Large intestine (tissue), 3 donors: Measurements from ENCODE around the gene GRIA3. TPM values are rescaled to one million over a fixed set of nuclear protein-coding genes. Genes with fewer than 3 reads are reported as not detected.

Experiments
- DNase-seq, 2 donors: peaks; one replicate each; pipeline versions ENCODE4 v3.0.0 to v3.0.0-alpha.2; 2013
- H3K27ac ChIP-seq: one replicate; pipeline ENCODE4 v1.5.1; 2013; ENCODE audit warnings: low read length
- H3K27me3 ChIP-seq: 2 replicates; pipeline ENCODE4 v1.6.1; 2013; ENCODE audit warnings: low read length; ENCODE audit not compliant: control insufficient read depth, insufficient read depth
- H3K36me3 ChIP-seq: 2 replicates; pipeline ENCODE4 v1.6.1; 2013; ENCODE audit warnings: low read length; ENCODE audit not compliant: control insufficient read depth, insufficient read depth
- H3K4me1 ChIP-seq: one replicate; pipeline ENCODE4 v1.6.1; 2013; ENCODE audit warnings: low read length; ENCODE audit not compliant: control insufficient read depth, insufficient read depth
- H3K4me3 ChIP-seq: one replicate; pipeline ENCODE4 v1.5.1; 2013; ENCODE audit warnings: low read length
- H3K9me3 ChIP-seq: one replicate; pipeline ENCODE4 v1.6.1; 2013; ENCODE audit warnings: mild to moderate bottlenecking, low read depth, low read length, moderate library complexity; ENCODE audit not compliant: control insufficient read depth
- WGBS: methylation state at CpG from one replicate; pipeline ENCODE4 v1.1.5; 2013; ENCODE audit warnings: low lambda C conversion rate; ENCODE audit not compliant: insufficient coverage; 5-methylcytosine and 5-hydroxymethylcytosine counted together
- polyA plus RNA-seq: library from polyadenylated mRNA; unstranded; fragments of 120-200 nt; gene quantifications from one replicate; pipeline ENCODE4 v1.2.1, GENCODE V29; 2013

GRIA3 gene
- polyA plus RNA-seq, 1 donor: 0.43 TPM

- Histone ChIP-seq H3K27me3 (no peaks in the 10 kb centered on the region), H3K27ac (no peak overlapping the region), H3K36me3 (no peaks in the 10 kb centered on the region), H3K4me1 (no peaks in the 10 kb centered on the region), H3K9me3 (no peaks in the 10 kb centered on the region), H3K4me3 (no peak overlapping the region)
- WGBS: no CpG with 5 or more reads among the region's 2 CpGs
- no peak for DNase-seq
These were observed 119.4 kb downstream of the GRIA3 start for GRCh38 chrX:123303429-123303828.

- Histone ChIP-seq H3K4me1 (no peaks in the 10 kb centered on the region), H3K27ac (no peak overlapping the region), H3K27me3 (no peaks in the 10 kb centered on the region), H3K36me3 (no peaks in the 10 kb centered on the region), H3K9me3 (no peaks in the 10 kb centered on the region), H3K4me3 (no peak overlapping the region)
- WGBS: no CpG with 5 or more reads among the region's 5 CpGs
- no peak for DNase-seq
These were observed 124.6 kb downstream of the GRIA3 start for GRCh38 chrX:123308658-123309057.

DNA sequence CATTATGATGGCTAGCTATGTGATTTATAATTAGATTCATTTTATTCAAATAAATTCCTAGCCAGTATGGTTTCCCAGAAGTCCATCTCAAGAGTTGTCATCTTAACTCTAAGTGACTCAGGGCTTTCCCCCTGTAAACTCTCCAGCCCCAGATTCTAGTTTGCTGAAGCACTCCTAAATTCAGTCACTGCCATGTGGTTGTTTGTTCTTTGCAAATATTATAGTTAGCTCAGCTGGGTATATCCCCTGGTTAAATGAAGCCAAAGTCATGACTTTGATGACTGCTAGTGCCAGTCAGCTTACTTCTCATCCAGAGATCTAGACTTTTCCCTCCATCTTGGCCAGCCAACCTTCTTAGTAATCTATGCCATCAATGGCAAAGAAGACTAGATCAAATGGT lies 126.0 kb downstream of the GRIA3 start:
- Histone ChIP-seq H3K27ac (no peak overlapping the region), H3K4me3 (no peak overlapping the region), H3K27me3 (no peaks in the 10 kb centered on the region), H3K9me3 (no peaks in the 10 kb centered on the region), H3K4me1 (no peaks in the 10 kb centered on the region), H3K36me3 (no peaks in the 10 kb centered on the region)
- DNase-seq: no peak

DNA sequence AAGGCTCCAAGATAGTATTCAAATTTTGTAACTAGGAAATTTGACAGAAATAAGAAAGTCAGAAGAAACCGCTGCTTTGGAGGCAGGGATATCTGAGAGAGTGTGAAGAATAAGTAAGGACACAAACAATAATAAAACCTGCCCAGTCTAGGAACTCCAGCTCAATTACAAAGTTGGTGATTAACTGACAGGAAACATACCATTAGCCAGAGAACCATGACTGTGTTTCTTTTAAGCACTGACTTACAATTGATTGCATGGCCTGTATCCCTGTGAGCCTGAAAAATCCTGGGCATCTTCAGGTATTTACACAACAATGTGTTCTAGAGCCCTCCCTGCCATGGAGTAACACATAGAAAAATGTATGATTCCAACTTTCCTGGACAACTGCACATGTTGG lies 127.4 kb downstream of the GRIA3 start:
- WGBS: no CpG with 5 or more reads among the region's 1 CpG
- H3K36me3 ChIP-seq: no peaks in the 10 kb centered on the region
- H3K4me1 ChIP-seq: no peaks in the 10 kb centered on the region
- H3K9me3 ChIP-seq: no peaks in the 10 kb centered on the region
- no peak overlapping the region for H3K4me3 ChIP-seq
- no peak for DNase-seq
- H3K27me3 ChIP-seq: no peaks in the 10 kb centered on the region
- no peak overlapping the region for H3K27ac ChIP-seq

DNA sequence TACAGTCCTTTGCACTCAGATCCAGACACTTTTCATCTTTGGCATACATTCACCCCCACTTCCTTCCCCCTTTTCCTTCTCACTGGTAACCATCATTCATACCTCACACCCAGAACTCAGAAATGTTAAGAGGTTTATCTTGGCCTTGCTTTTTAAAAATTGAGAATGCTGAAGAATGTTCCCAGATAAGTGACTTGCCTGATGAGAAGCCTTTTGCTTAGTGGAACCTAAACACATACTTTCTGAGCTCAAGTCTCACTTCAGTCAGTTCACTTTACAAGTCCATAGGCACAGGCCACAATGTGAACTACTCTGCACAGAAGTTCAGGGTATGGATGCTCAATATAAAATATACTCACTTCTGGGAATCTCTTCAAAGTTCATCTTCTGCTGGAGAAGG lies 129.4 kb downstream of the GRIA3 start:
- Histone ChIP-seq H3K27me3 (no peaks in the 10 kb centered on the region), H3K27ac (no peak overlapping the region), H3K9me3 (no peaks in the 10 kb centered on the region), H3K4me1 (no peaks in the 10 kb centered on the region), H3K36me3 (no peaks in the 10 kb centered on the region), H3K4me3 (no peak overlapping the region)
- no peak for DNase-seq

DNA sequence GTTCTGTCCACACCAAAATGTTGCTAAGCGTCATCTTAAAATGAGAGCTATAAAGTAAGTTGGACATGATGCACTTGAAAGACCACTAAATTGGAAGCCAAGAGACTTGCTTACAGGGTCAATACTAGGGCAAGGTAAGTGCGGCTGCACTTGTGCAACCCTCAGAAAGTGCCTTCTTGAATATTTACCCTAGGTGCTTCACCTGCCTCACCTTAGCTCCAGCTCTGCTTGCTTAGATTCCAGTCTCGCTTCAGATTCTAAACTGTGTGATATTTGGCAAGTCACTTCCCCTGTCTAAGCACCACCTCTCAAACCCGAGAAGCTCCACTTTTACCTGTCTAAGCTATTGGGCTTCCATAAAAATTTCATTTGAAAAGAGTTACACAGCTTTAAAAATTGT lies 136.5 kb downstream of the GRIA3 start:
- Histone ChIP-seq H3K4me3 (no peak overlapping the region), H3K4me1 (no peaks in the 10 kb centered on the region), H3K36me3 (no peaks in the 10 kb centered on the region), H3K9me3 (no peaks in the 10 kb centered on the region), H3K27me3 (no peaks in the 10 kb centered on the region), H3K27ac (no peak overlapping the region)
- no peak for DNase-seq
- WGBS: no CpG with 5 or more reads among the region's 4 CpGs

DNA sequence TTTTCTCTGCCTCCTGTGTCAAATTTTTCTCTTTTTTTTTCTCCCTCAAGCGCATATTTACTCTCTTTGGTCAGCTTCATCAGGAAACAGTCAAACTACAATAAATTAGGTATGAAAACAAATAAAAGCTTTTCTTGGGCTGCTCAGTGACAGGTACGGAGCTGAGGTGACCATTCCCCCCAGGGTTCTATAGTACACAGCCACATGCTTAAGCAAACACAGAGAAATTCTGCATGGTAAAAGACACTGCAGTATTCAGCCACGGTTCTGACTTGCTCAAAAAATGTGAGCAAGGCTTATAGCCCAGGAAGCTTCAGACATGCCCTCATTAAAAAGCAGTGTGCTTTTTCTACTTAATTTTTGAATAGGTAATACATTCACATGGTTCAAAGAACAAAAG lies 138.5 kb downstream of the GRIA3 start:
- no peaks in the 10 kb centered on the region for H3K9me3 ChIP-seq
- WGBS: 43% methylated on average over 1 of the region's 3 CpGs
- H3K4me1 ChIP-seq: no peaks in the 10 kb centered on the region
- H3K4me3 ChIP-seq: no peak overlapping the region
- no peak overlapping the region for H3K27ac ChIP-seq
- no peaks in the 10 kb centered on the region for H3K27me3 ChIP-seq
- no peaks in the 10 kb centered on the region for H3K36me3 ChIP-seq
- DNase-seq: no peak

GRCh38 chrX:123324625-123325024 lies 140.5 kb downstream of the GRIA3 start:
- Histone ChIP-seq H3K4me1 (no peaks in the 10 kb centered on the region), H3K27ac (no peak overlapping the region), H3K4me3 (no peak overlapping the region), H3K36me3 (no peaks in the 10 kb centered on the region), H3K27me3 (no peaks in the 10 kb centered on the region), H3K9me3 (no peaks in the 10 kb centered on the region)
- WGBS: no CpG with 5 or more reads among the region's 5 CpGs
- no peak for DNase-seq

- DNase-seq: no peak
- Histone ChIP-seq H3K4me3 (no peak overlapping the region), H3K27ac (no peak overlapping the region), H3K9me3 (no peaks in the 10 kb centered on the region), H3K36me3 (no peaks in the 10 kb centered on the region), H3K27me3 (no peaks in the 10 kb centered on the region), H3K4me1 (no peaks in the 10 kb centered on the region)
These were observed 146.3 kb downstream of the GRIA3 start for GRCh38 chrX:123330229-123330942.

GRCh38 chrX:123331349-123331748 lies 147.3 kb downstream of the GRIA3 start:
- H3K4me3 ChIP-seq: no peak overlapping the region
- H3K9me3 ChIP-seq: no peaks in the 10 kb centered on the region

GRCh38 chrX:123331859-123332258 lies 147.8 kb downstream of the GRIA3 start:
- no CpG with 5 or more reads among the region's 1 CpG for WGBS

More at GRCh38 chrX:123331349-123331748, 147.3 kb downstream of the GRIA3 start:
- H3K27ac ChIP-seq: no peak overlapping the region
- H3K4me1 ChIP-seq: no peaks in the 10 kb centered on the region
- no peak for DNase-seq
- H3K27me3 ChIP-seq: no peaks in the 10 kb centered on the region
- H3K36me3 ChIP-seq: no peaks in the 10 kb centered on the region

More at GRCh38 chrX:123331859-123332258, 147.8 kb downstream of the GRIA3 start:
- no peaks in the 10 kb centered on the region for H3K36me3 ChIP-seq
- no peak for DNase-seq
- no peaks in the 10 kb centered on the region for H3K9me3 ChIP-seq
- no peaks in the 10 kb centered on the region for H3K4me1 ChIP-seq
- H3K27ac ChIP-seq: no peak overlapping the region
- H3K27me3 ChIP-seq: no peaks in the 10 kb centered on the region
- no peak overlapping the region for H3K4me3 ChIP-seq
